Mesenchymal stem cell (in vitro differentiated cells and primary cell): ENCODE data around the gene ELL2. TPM values are rescaled to one million over a fixed set of nuclear protein-coding genes. Genes with fewer than 3 reads are reported as not detected.
A peak's percentile ranks its signal among the peaks of the same experiment; 100 is the strongest.

Source experiments
- DNase-seq: peaks from one replicate; pipeline ENCODE4 v3.0.0-alpha.2; 2013
- H2AFZ ChIP-seq: one replicate; pipeline ENCODE4 v1.6.1; 2013; ENCODE audit warnings: low read depth, mild to moderate bottlenecking, control low read depth, inconsistent platforms, low read length, moderate library complexity
- H2AK5ac ChIP-seq: 2 replicates; pipeline ENCODE4 v1.6.1; 2013; ENCODE audit warnings: low read length, moderate library complexity, mild to moderate bottlenecking, inconsistent platforms; ENCODE audit not compliant: severe bottlenecking
- H2BK120ac ChIP-seq: one replicate; pipeline ENCODE4 v1.6.1; 2013; ENCODE audit warnings: low read depth, mild to moderate bottlenecking, inconsistent platforms, low read length, moderate library complexity
- H2BK12ac ChIP-seq, 2 experiments: one replicate each; pipeline ENCODE4 v1.6.1; 2013; ENCODE audit warnings: inconsistent platforms in 2 of 2, low read length in 2 of 2, mild to moderate bottlenecking in 2 of 2, moderate library complexity in 2 of 2, control low read depth in 1 of 2
- H2BK15ac ChIP-seq: one replicate; pipeline ENCODE4 v1.6.1; 2013; ENCODE audit warnings: mild to moderate bottlenecking, low read depth, inconsistent platforms; ENCODE audit not compliant: poor library complexity, severe bottlenecking
- H2BK5ac ChIP-seq: 2 replicates; pipeline ENCODE4 v1.6.1; 2013; ENCODE audit warnings: low read depth, mild to moderate bottlenecking, low read length, control low read depth, inconsistent platforms; ENCODE audit not compliant: poor library complexity, severe bottlenecking
- H3K14ac ChIP-seq, 2 experiments: one replicate each; pipeline ENCODE4 v1.6.1; 2013; ENCODE audit warnings: inconsistent platforms in 2 of 2, low read length in 2 of 2, control low read depth in 1 of 2, mild to moderate bottlenecking in 1 of 2, moderate library complexity in 1 of 2
- H3K18ac ChIP-seq, 2 experiments: one replicate each; pipeline ENCODE4 v1.6.1; 2013; ENCODE audit warnings: inconsistent platforms in 2 of 2, low read length in 2 of 2, control low read depth in 1 of 2, low read depth in 1 of 2, mild to moderate bottlenecking in 1 of 2
- H3K23ac ChIP-seq, 2 experiments: one replicate each; pipeline ENCODE4 v1.6.1; 2013; ENCODE audit warnings: inconsistent platforms in 2 of 2, low read length in 2 of 2, mild to moderate bottlenecking in 2 of 2, moderate library complexity in 2 of 2, control low read depth in 1 of 2
- H3K27ac ChIP-seq: 2 replicates; pipeline ENCODE4 v1.5.1; 2013; ENCODE audit warnings: mild to moderate bottlenecking, moderate library complexity, low read length, control low read depth, inconsistent platforms; ENCODE audit not compliant: poor library complexity, severe bottlenecking
- H3K27me3 ChIP-seq, 2 experiments: 2 replicates each; pipeline versions ENCODE4 v1.6.1 to v1.7.0; 2013; ENCODE audit warnings: low read length in 2 of 2, mild to moderate bottlenecking in 2 of 2, moderate library complexity in 2 of 2, control low read depth in 1 of 2, inconsistent platforms in 1 of 2; ENCODE audit not compliant: control insufficient read depth in 1 of 2, insufficient read depth in 1 of 2
- H3K36me3 ChIP-seq, 2 experiments: 2 replicates each; pipeline versions ENCODE4 v1.6.1 to v1.7.0; 2013; ENCODE audit warnings: low read length in 2 of 2, control low read depth in 1 of 2, inconsistent platforms in 1 of 2, low read depth in 1 of 2, mild to moderate bottlenecking in 1 of 2; ENCODE audit not compliant: insufficient read depth in 2 of 2, control insufficient read depth in 1 of 2
- H3K4ac ChIP-seq, 2 experiments: one replicate each; pipeline ENCODE4 v1.6.1; 2013; ENCODE audit warnings: inconsistent platforms in 2 of 2, low read length in 2 of 2, mild to moderate bottlenecking in 2 of 2, moderate library complexity in 2 of 2, control low read depth in 1 of 2, low read depth in 1 of 2
- H3K4me1 ChIP-seq: 2 replicates; pipeline ENCODE4 v1.6.1; 2013; ENCODE audit warnings: low read depth, low read length, control low read depth; ENCODE audit not compliant: control insufficient read depth, insufficient read depth
- H3K4me2 ChIP-seq: 2 replicates; pipeline ENCODE4 v1.6.1; 2013; ENCODE audit warnings: low read length, mild to moderate bottlenecking, inconsistent platforms; ENCODE audit not compliant: poor library complexity, severe bottlenecking
- H3K4me3 ChIP-seq, 2 experiments: 2 replicates each; pipeline versions ENCODE4 v1.5.1 to v1.7.0; 2013; ENCODE audit warnings: low read length in 2 of 2, mild to moderate bottlenecking in 2 of 2, control low read depth in 1 of 2, low read depth in 1 of 2; ENCODE audit not compliant: insufficient read depth in 1 of 2
- H3K79me1 ChIP-seq: replicated peaks from 2 replicates; pipeline ENCODE4 v1.6.1; 2013; ENCODE audit warnings: mild to moderate bottlenecking, control low read depth, low read length, inconsistent platforms; ENCODE audit not compliant: poor library complexity, severe bottlenecking
- H3K9ac ChIP-seq: 2 replicates; pipeline ENCODE4 v1.7.0; 2013; ENCODE audit warnings: mild to moderate bottlenecking, low read length, moderate library complexity
- H3K9me3 ChIP-seq: 2 replicates; pipeline ENCODE4 v1.7.0; 2013; ENCODE audit warnings: mild to moderate bottlenecking, low read length; ENCODE audit not compliant: control insufficient read depth
- H4K8ac ChIP-seq: one replicate; pipeline ENCODE4 v1.6.1; 2013; ENCODE audit warnings: inconsistent platforms, mild to moderate bottlenecking, low read length, moderate library complexity
- H4K91ac ChIP-seq: one replicate; pipeline ENCODE4 v1.6.1; 2013; ENCODE audit warnings: mild to moderate bottlenecking, low read length, inconsistent platforms
- WGBS: methylation state at CpG from one replicate; pipeline ENCODE4 v1.1.7; 2013; ENCODE audit warnings: mixed read lengths; 5-methylcytosine and 5-hydroxymethylcytosine counted together
- polyA plus RNA-seq, 2 experiments: library from polyadenylated mRNA; stranded (reverse); fragments of 200-250 nt; gene quantifications; one replicate each; pipeline ENCODE4 v1.2.3, GENCODE V29; 2013

The ELL2 gene
- 31.5 TPM for polyA plus RNA-seq (2013, experiment 1 of 2)
- polyA plus RNA-seq (2013, experiment 2 of 2) = 32.3 TPM

- Histone ChIP-seq H4K91ac (peak within 1 kb of the TSS; percentile 95), H2AFZ (peak within 1 kb of the TSS; percentile 77), H3K27ac (peak within 1 kb of the TSS; percentile 82), H3K9ac (peak within 1 kb of the TSS; percentile 98), H3K4me1 (peaks cover 10% of the 10 kb centered on the region), H4K8ac (peak within 1 kb of the TSS; percentile 92), H3K27me3 (no peaks in the 10 kb centered on the region), H3K4ac (peak within 1 kb of the TSS; percentile 95 to 99), H3K4me2 (peak within 1 kb of the TSS; percentile 62), H3K36me3 (no peaks in the 10 kb centered on the region), H2BK12ac (peak within 1 kb of the TSS; percentile 86 to 90), H2BK5ac (peak within 1 kb of the TSS; percentile 88), H2AK5ac (no peak within 1 kb of the TSS), H3K4me3 (peak within 1 kb of the TSS; percentile 74 to 95), H3K23ac (peak within 1 kb of the TSS in 1 of 2 experiments; percentile 96), H3K18ac (peak within 1 kb of the TSS; percentile 99 to 100), H3K14ac (peak within 1 kb of the TSS; percentile 89 to 96), H2BK120ac (peak within 1 kb of the TSS; percentile 85), H3K79me1 (peaks cover 6% of the 10 kb centered on the region), H2BK15ac (peak within 1 kb of the TSS; percentile 86), H3K9me3 (no peaks in the 10 kb centered on the region)
- 2% methylated on average over 61 of the region's 63 CpGs for WGBS
- DNase-seq = peak; percentile 100
These were observed at the start of gene ELL2 for GRCh38 chr5:95961617-95962474. TSS of gene ELL2 (minus strand) at chr5:95961851. CDS start at chr5:95961721, 130 bp downstream.

- no peak overlapping the region for H3K4me3 ChIP-seq
- H2AFZ ChIP-seq = no peak overlapping the region
- H3K23ac ChIP-seq = no peak overlapping the region
- H4K91ac ChIP-seq = no peak overlapping the region
- no peak overlapping the region for H3K4me2 ChIP-seq
- H2BK5ac ChIP-seq = no peak overlapping the region
- H2BK12ac ChIP-seq = no peak overlapping the region
- no peak overlapping the region for H2AK5ac ChIP-seq
- H4K8ac ChIP-seq = no peak overlapping the region
- DNase-seq = no peak
- H2BK15ac ChIP-seq = no peak overlapping the region
- H3K9me3 ChIP-seq = no peaks in the 10 kb centered on the region
- H3K27ac ChIP-seq = no peak overlapping the region
- H2BK120ac ChIP-seq = no peak overlapping the region
- no peaks in the 10 kb centered on the region for H3K79me1 ChIP-seq
- H3K18ac ChIP-seq = no peak overlapping the region
- no peak overlapping the region for H3K14ac ChIP-seq
- H3K4ac ChIP-seq = no peak overlapping the region
- no peak overlapping the region for H3K9ac ChIP-seq
- H3K4me1 ChIP-seq = no peaks in the 10 kb centered on the region
- no peaks in the 10 kb centered on the region for H3K36me3 ChIP-seq
- H3K27me3 ChIP-seq = no peaks in the 10 kb centered on the region
- 89% methylated on average over 1 of the region's 3 CpGs for WGBS
These were observed 47.5 kb upstream of the ELL2 start for GRCh38 chr5:96008987-96009647.

DNA sequence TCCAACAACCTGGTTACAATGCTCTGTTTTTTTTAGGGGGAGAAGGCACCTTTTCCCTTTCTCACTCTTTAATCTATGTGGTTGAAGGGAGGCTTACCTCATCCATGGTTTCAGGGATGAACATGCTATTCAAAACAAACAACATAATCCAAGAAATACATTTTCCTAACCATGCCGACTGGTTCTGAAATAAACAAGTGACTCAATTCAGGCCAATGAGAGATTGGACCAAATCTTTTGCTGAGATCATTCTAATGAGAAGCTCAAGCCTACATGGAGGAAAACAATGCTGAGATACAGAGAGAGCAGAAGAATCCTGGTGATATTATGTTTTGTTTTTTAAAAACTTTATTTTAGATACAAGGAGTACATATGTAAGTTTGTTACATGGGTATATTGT lies 46.8 kb upstream of the ELL2 start:
- Histone ChIP-seq H3K4ac (no peak overlapping the region), H2BK15ac (no peak overlapping the region), H3K27me3 (no peaks in the 10 kb centered on the region), H3K9ac (no peak overlapping the region), H3K79me1 (no peaks in the 10 kb centered on the region), H3K4me1 (no peaks in the 10 kb centered on the region), H3K14ac (no peak overlapping the region), H3K23ac (no peak overlapping the region), H3K4me3 (no peak overlapping the region), H2AK5ac (no peak overlapping the region), H3K36me3 (no peaks in the 10 kb centered on the region), H4K91ac (no peak overlapping the region), H2BK5ac (no peak overlapping the region), H2AFZ (no peak overlapping the region), H4K8ac (no peak overlapping the region), H2BK12ac (no peak overlapping the region), H3K4me2 (no peak overlapping the region), H3K18ac (no peak overlapping the region), H3K9me3 (no peaks in the 10 kb centered on the region), H2BK120ac (no peak overlapping the region), H3K27ac (no peak overlapping the region)
- no peak for DNase-seq
- 77% methylated on average over 1 of the region's 1 CpG for WGBS

DNA sequence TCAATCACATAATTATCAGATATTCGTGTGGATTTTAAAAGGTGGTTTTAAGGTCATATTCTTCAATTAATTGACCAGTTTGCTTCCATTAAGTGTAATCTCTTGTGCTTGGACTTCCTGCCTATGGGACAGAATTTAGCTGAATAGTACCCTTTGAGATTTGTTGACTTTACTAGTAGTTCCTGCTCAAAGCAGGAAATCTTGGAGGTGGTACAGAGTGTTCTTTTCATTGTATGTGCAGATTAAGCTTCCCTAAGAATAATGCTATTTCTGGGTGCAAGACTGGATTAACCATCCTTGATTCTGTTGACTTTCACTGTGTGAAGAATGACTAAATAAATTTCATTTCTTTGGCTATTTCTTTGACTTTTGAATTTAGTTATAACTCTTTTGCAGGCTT lies 45.4 kb upstream of the ELL2 start:
- WGBS = no CpG with 5 or more reads among the region's 1 CpG
- no peaks in the 10 kb centered on the region for H3K9me3 ChIP-seq
- H3K4me1 ChIP-seq = no peaks in the 10 kb centered on the region
- no peak overlapping the region for H3K9ac ChIP-seq
- no peak overlapping the region for H2BK15ac ChIP-seq
- no peak overlapping the region for H3K4me3 ChIP-seq
- no peak overlapping the region for H3K23ac ChIP-seq
- H2AFZ ChIP-seq = no peak overlapping the region
- H2BK12ac ChIP-seq = no peak overlapping the region
- H4K8ac ChIP-seq = no peak overlapping the region
- no peak overlapping the region for H3K14ac ChIP-seq
- H3K36me3 ChIP-seq = no peaks in the 10 kb centered on the region
- no peaks in the 10 kb centered on the region for H3K79me1 ChIP-seq
- no peak overlapping the region for H4K91ac ChIP-seq
- no peak overlapping the region for H3K4ac ChIP-seq
- H2AK5ac ChIP-seq = no peak overlapping the region
- H3K27ac ChIP-seq = no peak overlapping the region
- H3K18ac ChIP-seq = no peak overlapping the region
- no peak overlapping the region for H2BK120ac ChIP-seq
- no peak overlapping the region for H2BK5ac ChIP-seq
- H3K27me3 ChIP-seq = no peaks in the 10 kb centered on the region
- H3K4me2 ChIP-seq = no peak overlapping the region
- no peak for DNase-seq
